MCF 10A (cell line): ENCODE data around the gene FARS2. TPM values are rescaled to one million over a fixed set of nuclear protein-coding genes. Genes with fewer than 3 reads are reported as not detected.

Source experiments
- BruUV-seq: library from RNA; stranded (reverse); fragments of 400-500 nt; replicated peaks from 2 replicates; lab custom pipeline; 2021; lab: Mats Ljungman, UMichigan
- CTCF ChIA-PET: fragments of 300-600 bp; sonication (Branson Sonifier 250); formaldehyde crosslinking; extraction: SDS; loops from one replicate; lab custom pipeline; 2021; ENCODE audit warnings: antibody characterized with exemption, inconsistent platforms; lab: Yijun Ruan, JAX
- POLR2A ChIA-PET: fragments of 300-600, 350-650 bp; sonication (Branson Sonifier 250); formaldehyde crosslinking; extraction: SDS; loops from one replicate; lab custom pipeline; 2020; ENCODE audit warnings: antibody characterized with exemption, inconsistent platforms; lab: Yijun Ruan, JAX
- DNase-seq: peaks from one replicate; pipeline ENCODE4 v3.0.0-alpha.2; 2018; ENCODE audit not compliant: unreplicated experiment
- H3K27ac Mint-ChIP-seq: one replicate; pipeline ENCODE4 v1.8.0; 2022; ENCODE audit warnings: mild to moderate bottlenecking, low read depth, mixed read lengths; ENCODE audit not compliant: unreplicated experiment
- H3K27me3 Mint-ChIP-seq: one replicate; pipeline ENCODE4 v1.8.0; 2022; ENCODE audit warnings: mixed read lengths; ENCODE audit not compliant: insufficient read depth, unreplicated experiment
- H3K36me3 Mint-ChIP-seq: one replicate; pipeline ENCODE4 v1.8.0; 2022; ENCODE audit warnings: mild to moderate bottlenecking, moderate library complexity, mixed read lengths; ENCODE audit not compliant: insufficient read depth, unreplicated experiment
- H3K4me1 Mint-ChIP-seq: one replicate; pipeline ENCODE4 v1.8.0; 2022; ENCODE audit warnings: mixed read lengths; ENCODE audit not compliant: insufficient read depth, unreplicated experiment
- H3K4me3 Mint-ChIP-seq: one replicate; pipeline ENCODE4 v1.8.0; 2022; ENCODE audit warnings: mild to moderate bottlenecking, moderate library complexity, mixed read lengths; ENCODE audit not compliant: unreplicated experiment
- H3K9me3 Mint-ChIP-seq: one replicate; pipeline ENCODE4 v1.8.0; 2022; ENCODE audit warnings: mixed read lengths; ENCODE audit not compliant: unreplicated experiment
- intact Hi-C: fragments of 100-400 bp; cut with micrococcal nuclease; formaldehyde crosslinking; loops from 2 replicates; pipeline ENCODE4 v1.14.1; 2022
- total RNA-seq: library from RNA; stranded (reverse); gene quantifications from 2 replicates; pipeline ENCODE4 v1.2.3, GENCODE V29; 2022
- TF ChIP-seq, protein P1 (sequence below): fragments of 200-600 bp; IDR thresholded peaks from one replicate; pipeline ENCODE4 v1.8.0; 2022; ENCODE audit warnings: antibody characterized with exemption, mild to moderate bottlenecking; ENCODE audit not compliant: unreplicated experiment

FARS2 gene
- total RNA-seq, 1 experiment from 2014 or later, result 18.2 TPM

DNA sequence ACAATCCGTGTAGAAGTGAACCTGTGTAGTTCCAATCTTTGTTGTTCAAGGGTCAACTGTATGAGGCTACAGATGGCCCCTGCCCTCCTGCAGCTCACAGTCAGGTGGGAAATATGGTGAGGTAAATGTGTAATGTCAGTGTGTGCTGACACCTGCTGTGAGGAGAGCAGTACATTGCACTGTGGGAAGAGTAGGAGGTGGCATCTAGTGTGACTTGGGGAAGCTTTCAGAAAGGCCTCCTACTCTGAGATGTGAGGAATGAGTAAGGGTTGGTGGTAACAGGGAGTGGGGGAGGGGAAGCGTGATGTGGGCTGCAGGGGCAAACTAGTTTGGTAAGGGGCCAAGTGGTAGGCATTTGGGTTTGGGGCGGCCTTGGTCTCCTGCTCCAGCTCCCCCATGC lies 188.8 kb downstream of the FARS2 start:
- no TSS peak for BruUV-seq
- intact Hi-C loops, result no loop called here
- DNase-seq, result no peak
- Mint-ChIP-seq H3K27ac (no peak overlapping the region), H3K9me3 (no peaks in the 10 kb centered on the region), H3K36me3 (no peaks in the 10 kb centered on the region), H3K4me1 (peaks cover 6% of the 10 kb centered on the region), H3K4me3 (no peak overlapping the region), H3K27me3 (no peaks in the 10 kb centered on the region)
- TF ChIP-seq, protein P1, sequence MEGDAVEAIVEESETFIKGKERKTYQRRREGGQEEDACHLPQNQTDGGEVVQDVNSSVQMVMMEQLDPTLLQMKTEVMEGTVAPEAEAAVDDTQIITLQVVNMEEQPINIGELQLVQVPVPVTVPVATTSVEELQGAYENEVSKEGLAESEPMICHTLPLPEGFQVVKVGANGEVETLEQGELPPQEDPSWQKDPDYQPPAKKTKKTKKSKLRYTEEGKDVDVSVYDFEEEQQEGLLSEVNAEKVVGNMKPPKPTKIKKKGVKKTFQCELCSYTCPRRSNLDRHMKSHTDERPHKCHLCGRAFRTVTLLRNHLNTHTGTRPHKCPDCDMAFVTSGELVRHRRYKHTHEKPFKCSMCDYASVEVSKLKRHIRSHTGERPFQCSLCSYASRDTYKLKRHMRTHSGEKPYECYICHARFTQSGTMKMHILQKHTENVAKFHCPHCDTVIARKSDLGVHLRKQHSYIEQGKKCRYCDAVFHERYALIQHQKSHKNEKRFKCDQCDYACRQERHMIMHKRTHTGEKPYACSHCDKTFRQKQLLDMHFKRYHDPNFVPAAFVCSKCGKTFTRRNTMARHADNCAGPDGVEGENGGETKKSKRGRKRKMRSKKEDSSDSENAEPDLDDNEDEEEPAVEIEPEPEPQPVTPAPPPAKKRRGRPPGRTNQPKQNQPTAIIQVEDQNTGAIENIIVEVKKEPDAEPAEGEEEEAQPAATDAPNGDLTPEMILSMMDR, result no peak
- ChIA-PET POLR2A (no interaction called here), CTCF (interaction anchor here (0.7 kb wide), 1 partner anchor 336 kb away, joined by 3 read pairs; no protein-coding TSS in a partner anchor)

DNA sequence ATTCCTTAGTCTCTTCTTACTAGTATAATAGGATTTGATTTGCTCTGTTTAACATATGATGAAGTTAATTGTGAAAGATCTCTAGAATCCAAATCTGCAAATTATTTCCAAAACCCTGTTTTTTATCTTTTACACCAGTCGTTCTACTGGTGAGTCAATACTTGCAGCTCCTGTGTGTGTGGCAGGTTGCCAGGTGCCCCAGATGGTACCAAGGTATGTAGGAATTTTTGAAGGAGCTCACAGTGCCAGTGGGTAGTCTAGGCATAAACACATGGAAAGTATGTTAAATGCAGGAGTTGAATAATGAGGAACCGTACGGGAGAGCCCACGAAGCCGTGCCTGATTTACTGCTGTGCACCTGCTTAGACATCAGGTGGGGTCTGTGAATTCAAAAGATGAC lies 192.2 kb downstream of the FARS2 start:
- CTCF ChIA-PET, result interaction anchor here (0.6 kb wide), 3 partner anchors 64 to 309 kb away, joined by 3 to 5 read pairs (median 4); no protein-coding TSS in a partner anchor
- peak; percentile 35 for DNase-seq
- Mint-ChIP-seq H3K27me3 (no peaks in the 10 kb centered on the region), H3K4me1 (peaks cover 25% of the 10 kb centered on the region), H3K27ac (no peak overlapping the region), H3K4me3 (no peak overlapping the region), H3K36me3 (no peaks in the 10 kb centered on the region), H3K9me3 (no peaks in the 10 kb centered on the region)
- intact Hi-C loops, result no loop called here
- POLR2A ChIA-PET, result no interaction called here
- no TSS peak for BruUV-seq
- TF ChIP-seq, protein P1, result no peak

DNA sequence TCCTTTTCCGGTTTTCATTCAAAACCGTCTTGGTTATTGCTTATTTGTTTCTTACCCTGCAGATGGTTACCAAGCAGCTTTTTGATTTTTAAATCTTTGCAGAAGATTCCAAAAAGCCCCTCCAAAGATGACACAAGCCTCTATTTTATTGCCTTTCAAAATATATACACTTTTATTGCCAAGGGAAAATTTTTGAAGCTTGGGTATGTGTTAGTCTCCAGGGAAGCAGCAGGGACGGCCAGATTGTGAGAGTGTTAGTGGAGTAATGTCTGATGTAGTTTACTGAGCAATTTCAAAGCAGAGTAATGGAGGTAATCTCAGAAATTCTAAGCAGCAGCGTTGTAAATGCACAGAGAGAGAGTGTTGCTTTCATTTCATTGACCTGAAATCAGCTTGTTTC lies 193.8 kb downstream of the FARS2 start:
- H3K4me1 Mint-ChIP-seq, result peaks cover 25% of the 10 kb centered on the region
- H3K36me3 Mint-ChIP-seq, result no peaks in the 10 kb centered on the region
- H3K27ac Mint-ChIP-seq, result no peak overlapping the region
- no TSS peak for BruUV-seq
- no peak overlapping the region for H3K4me3 Mint-ChIP-seq
- no peaks in the 10 kb centered on the region for H3K9me3 Mint-ChIP-seq
- intact Hi-C loops, result no loop called here
- DNase-seq, result no peak
- CTCF ChIA-PET, result interaction anchor here (0.6 to 1.2 kb wide), 2 partner anchors 44 to 1091 kb away, joined by 3 read pairs; no protein-coding TSS in a partner anchor
- POLR2A ChIA-PET, result no interaction called here
- no peaks in the 10 kb centered on the region for H3K27me3 Mint-ChIP-seq
- TF ChIP-seq, protein P1, result no peak

DNA sequence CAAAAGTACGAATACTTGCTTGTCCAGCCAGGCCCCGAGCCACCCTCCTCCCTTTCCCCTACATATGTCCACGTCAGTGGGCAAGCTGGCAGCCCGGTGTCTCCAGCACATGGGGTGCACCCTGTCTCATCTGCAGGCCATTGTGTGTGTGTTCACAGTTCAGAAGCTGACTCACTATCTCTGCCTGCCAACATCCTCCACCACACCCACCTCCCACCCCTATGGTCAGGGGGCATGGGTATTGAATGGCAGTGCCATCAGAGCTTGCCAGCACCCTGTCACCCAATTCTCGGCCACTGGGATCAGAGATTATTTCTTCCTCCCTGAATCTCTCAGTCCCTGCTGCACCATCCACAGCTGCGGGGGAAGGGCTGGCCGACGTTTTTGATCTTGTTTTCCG lies 195.7 kb downstream of the FARS2 start:
- TF ChIP-seq, protein P1, result no peak
- POLR2A ChIA-PET, result interaction anchor here (0.5 to 2.0 kb wide), 5 partner anchors 9 to 435 kb away, joined by 3 to 5 read pairs (median 5); no protein-coding TSS in a partner anchor

More for the DNA sequence above, 195.7 kb downstream of the FARS2 start:
- Mint-ChIP-seq H3K4me3 (peak overlapping the region; percentile 19), H3K27ac (peak overlapping the region; percentile 62), H3K9me3 (no peaks in the 10 kb centered on the region), H3K27me3 (no peaks in the 10 kb centered on the region), H3K36me3 (no peaks in the 10 kb centered on the region), H3K4me1 (peaks cover 25% of the 10 kb centered on the region)
- BruUV-seq, result no TSS peak
- intact Hi-C loops, result no loop called here
- peak; percentile 91 for DNase-seq
- CTCF ChIA-PET, result interaction anchor here (0.6 to 1.3 kb wide), 3 partner anchors 14 to 110 kb away, joined by 3 to 5 read pairs (median 4); no protein-coding TSS in a partner anchor
